ENCODE results near the gene DSCAML1.

GRCh38 chr11:117713538-117713991 is 83.5 kb downstream of the DSCAML1 start:
- TF ChIP-seq POLR2AphosphoS5 (IDR thresholded peaks at IDR 0.05) (no peak), CTCF (IDR thresholded peaks at IDR 0.05) (no peak), EP300 (IDR thresholded peaks at IDR 0.05) (no peak)

Data from upper lobe of left lung (tissue), 4 donors.